Endodermal cell (in vitro differentiated cells): ENCODE data around the gene ESYT3. TPM values are rescaled to one million over a fixed set of nuclear protein-coding genes. Genes with fewer than 3 reads are reported as not detected.

Experiments
- DNase-seq: peaks from one replicate; pipeline ENCODE4 v3.0.0-alpha.2; 2017
- H3K27ac ChIP-seq: 2 replicates; pipeline ENCODE4 v1.5.1; 2013; ENCODE audit warnings: mild to moderate bottlenecking, low read depth, low read length, moderate library complexity
- H3K27me3 ChIP-seq: 2 replicates; pipeline ENCODE4 v1.6.1; 2013; ENCODE audit warnings: mild to moderate bottlenecking, low read length, moderate library complexity; ENCODE audit not compliant: insufficient read depth, control insufficient read depth, poor library complexity, severe bottlenecking
- H3K36me3 ChIP-seq: 2 replicates; pipeline ENCODE4 v1.7.0; 2013; ENCODE audit warnings: mild to moderate bottlenecking, low read length, moderate library complexity; ENCODE audit not compliant: control insufficient read depth, insufficient read depth
- H3K4me1 ChIP-seq: one replicate; pipeline ENCODE4 v1.7.0; 2013; ENCODE audit warnings: low read length; ENCODE audit not compliant: control insufficient read depth, insufficient read depth
- H3K4me3 ChIP-seq: 2 replicates; pipeline ENCODE4 v1.5.1; 2013; ENCODE audit warnings: mild to moderate bottlenecking, low read length, moderate library complexity
- H3K9ac ChIP-seq: 2 replicates; pipeline ENCODE4 v1.6.1; 2013; ENCODE audit warnings: mild to moderate bottlenecking, low read length, moderate library complexity; ENCODE audit not compliant: poor library complexity, severe bottlenecking; ENCODE audit errors: extremely low read depth
- H3K9me3 ChIP-seq: 2 replicates; pipeline ENCODE4 v1.6.1; 2013; ENCODE audit warnings: mild to moderate bottlenecking, low read length, moderate library complexity; ENCODE audit not compliant: control insufficient read depth
- H3K27ac Mint-ChIP-seq: 2 replicates; pipeline ENCODE4 v1.8.0; 2020; ENCODE audit warnings: mixed read lengths
- H3K27me3 Mint-ChIP-seq: 2 replicates; pipeline ENCODE4 v1.8.0; 2021; ENCODE audit warnings: mild to moderate bottlenecking, mixed read lengths; ENCODE audit not compliant: insufficient read depth
- H3K36me3 Mint-ChIP-seq: 2 replicates; pipeline ENCODE4 v1.8.0; 2020; ENCODE audit warnings: low read depth, mixed read lengths
- H3K4me1 Mint-ChIP-seq: 2 replicates; pipeline ENCODE4 v1.8.0; 2020; ENCODE audit warnings: mixed read lengths
- H3K4me3 Mint-ChIP-seq: 2 replicates; pipeline ENCODE4 v1.8.0; 2020; ENCODE audit warnings: mild to moderate bottlenecking, moderate library complexity, mixed read lengths
- H3K9me3 Mint-ChIP-seq: 2 replicates; pipeline ENCODE4 v1.8.0; 2020; ENCODE audit warnings: mild to moderate bottlenecking, mixed read lengths
- WGBS, 2 experiments: methylation state at CpG; one replicate each; pipeline versions ENCODE4 v1.1.5 to v1.1.7; 2013; ENCODE audit warnings: missing lambda C conversion rate in 2 of 2, mixed read lengths in 1 of 2; ENCODE audit not compliant: insufficient coverage in 1 of 2, insufficient read length in 1 of 2; 5-methylcytosine and 5-hydroxymethylcytosine counted together
- total RNA-seq, 2 donors: library from RNA; stranded (reverse); fragmentation: NEBNext Ultra II Directional in 1 of 2; extraction: Animal tissue kit (Norgen Biotek cat#: 25700) in 1 of 2; gene quantifications; 2 replicates in 1 of 2; 3 replicates in 1 of 2; pipeline ENCODE4 v1.2.1, GENCODE V29; 2021
- TF ChIP-seq, protein P1 (sequence below): fragments of 200-600 bp; sonication (generic); conservative IDR thresholded peaks from 2 replicates; pipeline ENCODE4 v1.5.0; 2021; ENCODE audit warnings: antibody characterized with exemption, mild to moderate bottlenecking

Gene ESYT3
- total RNA-seq, 2 donors from 2014 or later: 7.7 to 10.2 TPM

- TF ChIP-seq, protein P1, sequence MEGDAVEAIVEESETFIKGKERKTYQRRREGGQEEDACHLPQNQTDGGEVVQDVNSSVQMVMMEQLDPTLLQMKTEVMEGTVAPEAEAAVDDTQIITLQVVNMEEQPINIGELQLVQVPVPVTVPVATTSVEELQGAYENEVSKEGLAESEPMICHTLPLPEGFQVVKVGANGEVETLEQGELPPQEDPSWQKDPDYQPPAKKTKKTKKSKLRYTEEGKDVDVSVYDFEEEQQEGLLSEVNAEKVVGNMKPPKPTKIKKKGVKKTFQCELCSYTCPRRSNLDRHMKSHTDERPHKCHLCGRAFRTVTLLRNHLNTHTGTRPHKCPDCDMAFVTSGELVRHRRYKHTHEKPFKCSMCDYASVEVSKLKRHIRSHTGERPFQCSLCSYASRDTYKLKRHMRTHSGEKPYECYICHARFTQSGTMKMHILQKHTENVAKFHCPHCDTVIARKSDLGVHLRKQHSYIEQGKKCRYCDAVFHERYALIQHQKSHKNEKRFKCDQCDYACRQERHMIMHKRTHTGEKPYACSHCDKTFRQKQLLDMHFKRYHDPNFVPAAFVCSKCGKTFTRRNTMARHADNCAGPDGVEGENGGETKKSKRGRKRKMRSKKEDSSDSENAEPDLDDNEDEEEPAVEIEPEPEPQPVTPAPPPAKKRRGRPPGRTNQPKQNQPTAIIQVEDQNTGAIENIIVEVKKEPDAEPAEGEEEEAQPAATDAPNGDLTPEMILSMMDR: no peak
- Mint-ChIP-seq H3K36me3 (peaks cover 10% of the 10 kb centered on the region), H3K9me3 (peaks cover 4% of the 10 kb centered on the region), H3K27me3 (no peaks in the 10 kb centered on the region), H3K27ac (no peak overlapping the region), H3K4me3 (no peak overlapping the region), H3K4me1 (no peaks in the 10 kb centered on the region)
- Histone ChIP-seq H3K27ac (no peak overlapping the region), H3K9me3 (no peaks in the 10 kb centered on the region), H3K4me1 (peaks cover 3% of the 10 kb centered on the region), H3K27me3 (no peaks in the 10 kb centered on the region), H3K4me3 (no peak overlapping the region), H3K36me3 (no peaks in the 10 kb centered on the region), H3K9ac (no peak overlapping the region)
- peak; percentile 22 for DNase-seq
- WGBS, 2 experiments: 92% methylated on average over 4 of the region's 4 CpGs
Observed at GRCh38 chr3:138461896-138462295, 27.5 kb downstream of the ESYT3 start.

GRCh38 chr3:138463724-138464490 lies 29.5 kb downstream of the ESYT3 start:
- Mint-ChIP-seq H3K4me3 (no peak overlapping the region), H3K9me3 (no peaks in the 10 kb centered on the region), H3K27ac (no peak overlapping the region), H3K27me3 (no peaks in the 10 kb centered on the region), H3K4me1 (no peaks in the 10 kb centered on the region), H3K36me3 (peaks cover 5% of the 10 kb centered on the region)
- Histone ChIP-seq H3K36me3 (no peaks in the 10 kb centered on the region), H3K9me3 (no peaks in the 10 kb centered on the region), H3K27me3 (no peaks in the 10 kb centered on the region), H3K4me3 (no peak overlapping the region), H3K9ac (no peak overlapping the region), H3K4me1 (peaks cover 3% of the 10 kb centered on the region), H3K27ac (no peak overlapping the region)
- WGBS, 2 experiments: 87 to 93% methylated on average over 4 to 6 of the region's 6 CpGs
- DNase-seq: no peak
- TF ChIP-seq, protein P1: no peak

DNA sequence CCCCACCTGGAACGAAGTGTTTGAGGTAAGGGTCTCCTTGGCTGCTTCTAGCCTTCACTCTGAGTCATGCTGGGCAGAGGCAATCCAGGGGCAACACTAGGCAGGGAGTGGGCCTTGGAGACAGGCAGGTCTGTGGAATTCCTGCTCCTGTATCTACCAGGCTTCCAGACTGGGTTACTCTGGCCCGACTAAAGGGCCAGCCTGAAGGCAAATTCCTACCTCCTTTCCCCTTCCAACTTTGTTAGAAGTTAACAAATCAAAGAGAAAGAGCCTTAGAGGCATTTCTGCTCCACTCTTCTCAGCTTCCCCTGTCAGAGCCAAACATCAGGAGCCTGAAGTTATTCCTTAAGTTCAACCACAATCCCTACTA lies 30.1 kb downstream of the ESYT3 start:
- H3K4me1 ChIP-seq: peaks cover 3% of the 10 kb centered on the region
- H3K36me3 ChIP-seq: no peaks in the 10 kb centered on the region
- Mint-ChIP-seq H3K27me3 (no peaks in the 10 kb centered on the region), H3K36me3 (peaks cover 5% of the 10 kb centered on the region), H3K4me1 (no peaks in the 10 kb centered on the region), H3K9me3 (no peaks in the 10 kb centered on the region), H3K27ac (no peak overlapping the region), H3K4me3 (no peak overlapping the region)
- H3K9ac ChIP-seq: no peak overlapping the region
- no peaks in the 10 kb centered on the region for H3K27me3 ChIP-seq
- TF ChIP-seq, protein P1: no peak
- H3K4me3 ChIP-seq: no peak overlapping the region
- no peak overlapping the region for H3K27ac ChIP-seq
- no peaks in the 10 kb centered on the region for H3K9me3 ChIP-seq
- DNase-seq: no peak
- whole genome bisulfite sequencing, 2 experiments: 84 to 95% methylated on average over 2 of the region's 2 CpGs
